ENCODE data around the gene MPP7. TPM values are rescaled to one million over a fixed set of nuclear protein-coding genes. Genes with fewer than 3 reads are reported as not detected.

MPP7 gene
- total and polyA plus RNA-seq, 2 of the 8 experiments (the other 6 are each of a cell fraction or from before 2014, with no cell fraction given): 1.9 to 9.3 TPM

- no peak for TF ChIP-seq TEAD4 (IDR thresholded peaks at IDR 0.05; ENCODE audit: low read depth, low read length)
Measured at GRCh38 chr10:28294169-28294532, 8.7 kb downstream of the MPP7 start (continued).

Measured in H1 (cell line).